Hepatocyte (in vitro differentiated cells): ENCODE measurements around the gene SIM2. TPM values are rescaled to one million over a fixed set of nuclear protein-coding genes. Genes with fewer than 3 reads are reported as not detected.

Source experiments
- DNase-seq: peaks from one replicate; pipeline ENCODE4 v3.0.0-alpha.2; 2016; ENCODE audit warnings: low spot score
- H2AFZ ChIP-seq: fragments of 200-600 bp; sonication (generic); 2 replicates; pipeline ENCODE4 v1.6.0; 2016; ENCODE audit warnings: antibody characterized with exemption, mild to moderate bottlenecking
- H3K27ac ChIP-seq: fragments of 200-600 bp; sonication (generic); 2 replicates; pipeline ENCODE4 v1.5.1; 2016; ENCODE audit warnings: mild to moderate bottlenecking
- H3K27me3 ChIP-seq: fragments of 200-600 bp; sonication (generic); 2 replicates; pipeline ENCODE4 v1.6.1; 2016
- H3K36me3 ChIP-seq: fragments of 200-600 bp; sonication (generic); replicated peaks from 2 replicates; pipeline ENCODE4 v1.5.1; 2016; ENCODE audit warnings: low read depth; ENCODE audit not compliant: insufficient read depth
- H3K4me1 ChIP-seq: fragments of 200-600 bp; sonication (generic); 2 replicates; pipeline ENCODE4 v1.5.1; 2016; ENCODE audit warnings: mild to moderate bottlenecking, moderate library complexity; ENCODE audit not compliant: insufficient read depth
- H3K4me2 ChIP-seq: fragments of 200-600 bp; sonication (generic); 2 replicates; pipeline ENCODE4 v1.6.0; 2016
- H3K4me3 ChIP-seq: fragments of 200-600 bp; sonication (generic); 2 replicates; pipeline ENCODE4 v1.5.1; 2016; ENCODE audit warnings: mild to moderate bottlenecking
- H3K79me2 ChIP-seq: fragments of 200-600 bp; sonication (generic); 2 replicates; pipeline ENCODE4 v1.6.0; 2017; ENCODE audit warnings: mild to moderate bottlenecking
- H3K9me2 ChIP-seq: fragments of 200-600 bp; sonication (generic); replicated peaks from 2 replicates; pipeline ENCODE4 v1.6.0; 2017; ENCODE audit warnings: mild to moderate bottlenecking; ENCODE audit not compliant: insufficient read depth
- H3K9me3 ChIP-seq: fragments of 200-600 bp; sonication (generic); 2 replicates; pipeline ENCODE4 v1.5.1; 2016; ENCODE audit warnings: low read depth, mild to moderate bottlenecking
- H4K20me1 ChIP-seq: fragments of 200-600 bp; sonication (generic); 2 replicates; pipeline ENCODE4 v1.6.0; 2016; ENCODE audit warnings: mild to moderate bottlenecking; ENCODE audit not compliant: insufficient read depth, poor library complexity, severe bottlenecking
- EZH2 ChIP-seq: fragments of 200-600 bp; sonication (generic); IDR thresholded peaks from 2 replicates; pipeline ENCODE4 v1.6.1; 2016; ENCODE audit warnings: antibody characterized with exemption, mild to moderate bottlenecking, borderline replicate concordance
- EZH2phosphoT487 ChIP-seq: fragments of 200-600 bp; sonication (generic); IDR thresholded peaks from one replicate; pipeline ENCODE4 v1.6.1; 2018; ENCODE audit warnings: antibody characterized with exemption, mild to moderate bottlenecking, low read depth, moderate library complexity; ENCODE audit not compliant: unreplicated experiment, severe bottlenecking
- WGBS: methylation state at CpG from one replicate; pipeline ENCODE4 v1.1.6; 2016; ENCODE audit warnings: low lambda C conversion rate; ENCODE audit errors: missing lambda C conversion rate; 5-methylcytosine and 5-hydroxymethylcytosine counted together
- polyA plus RNA-seq: library from polyadenylated mRNA; unstranded; fragments of >200 nt; fragmentation: Nextera tagmentation; extraction: Ambion mirVana; gene quantifications from 2 replicates; pipeline ENCODE4 v1.2.1, GENCODE V29; 2016
- total RNA-seq: library from RNA; depleted of rRNA; stranded (reverse); fragments of >200 nt; gene quantifications from 2 replicates; pipeline ENCODE4 v1.2.3, GENCODE V29; 2014
- TF ChIP-seq, protein P1 (sequence below): fragments of 200-600 bp; sonication (generic); IDR thresholded peaks from 2 replicates; pipeline ENCODE4 v1.5.1; 2016; ENCODE audit warnings: antibody characterized with exemption, mild to moderate bottlenecking; ENCODE audit not compliant: poor library complexity

Gene SIM2
- total and polyA plus RNA-seq, 2 experiments from 2014 or later, result 0.20 to 0.35 TPM

- no peak for DNase-seq
- Histone ChIP-seq H4K20me1 (no peaks in the 10 kb centered on the region), H3K4me3 (no peak overlapping the region), H3K27ac (no peak overlapping the region), H3K36me3 (no peaks in the 10 kb centered on the region), H3K9me3 (no peaks in the 10 kb centered on the region), H3K9me2 (no peaks in the 10 kb centered on the region), H3K79me2 (no peaks in the 10 kb centered on the region), H3K27me3 (no peaks in the 10 kb centered on the region), H2AFZ (no peak overlapping the region), H3K4me1 (no peaks in the 10 kb centered on the region), H3K4me2 (no peak overlapping the region)
- WGBS, result 80% methylated on average over 10 of the region's 10 CpGs
- TF ChIP-seq, protein P1, sequence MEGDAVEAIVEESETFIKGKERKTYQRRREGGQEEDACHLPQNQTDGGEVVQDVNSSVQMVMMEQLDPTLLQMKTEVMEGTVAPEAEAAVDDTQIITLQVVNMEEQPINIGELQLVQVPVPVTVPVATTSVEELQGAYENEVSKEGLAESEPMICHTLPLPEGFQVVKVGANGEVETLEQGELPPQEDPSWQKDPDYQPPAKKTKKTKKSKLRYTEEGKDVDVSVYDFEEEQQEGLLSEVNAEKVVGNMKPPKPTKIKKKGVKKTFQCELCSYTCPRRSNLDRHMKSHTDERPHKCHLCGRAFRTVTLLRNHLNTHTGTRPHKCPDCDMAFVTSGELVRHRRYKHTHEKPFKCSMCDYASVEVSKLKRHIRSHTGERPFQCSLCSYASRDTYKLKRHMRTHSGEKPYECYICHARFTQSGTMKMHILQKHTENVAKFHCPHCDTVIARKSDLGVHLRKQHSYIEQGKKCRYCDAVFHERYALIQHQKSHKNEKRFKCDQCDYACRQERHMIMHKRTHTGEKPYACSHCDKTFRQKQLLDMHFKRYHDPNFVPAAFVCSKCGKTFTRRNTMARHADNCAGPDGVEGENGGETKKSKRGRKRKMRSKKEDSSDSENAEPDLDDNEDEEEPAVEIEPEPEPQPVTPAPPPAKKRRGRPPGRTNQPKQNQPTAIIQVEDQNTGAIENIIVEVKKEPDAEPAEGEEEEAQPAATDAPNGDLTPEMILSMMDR, result no peak
- TF ChIP-seq EZH2phosphoT487 (no peak), EZH2 (no peak)
Measured at GRCh38 chr21:36776981-36777617, 78.2 kb downstream of the SIM2 start.

DNA sequence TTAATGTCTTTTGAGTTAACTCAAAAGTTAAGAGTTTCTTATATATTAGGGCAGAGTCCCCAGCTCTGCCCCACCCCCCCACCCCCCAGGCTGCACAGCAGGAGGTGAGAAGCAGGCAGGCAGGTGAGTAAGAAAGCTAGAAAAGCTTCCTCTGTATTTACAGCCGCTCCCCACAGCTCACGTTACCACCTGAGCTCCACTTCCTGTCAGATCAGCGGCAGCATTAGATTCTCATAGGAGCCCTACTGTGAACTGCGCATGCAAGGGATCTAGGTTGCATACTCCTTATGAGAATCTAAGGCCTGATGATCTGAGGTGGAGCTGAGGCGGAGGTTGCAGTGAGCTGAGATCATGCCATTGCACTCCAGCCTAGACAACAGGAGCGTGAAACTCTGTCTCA lies 81.9 kb downstream of the SIM2 start:
- no peak for DNase-seq
- no peaks in the 10 kb centered on the region for H3K79me2 ChIP-seq
- WGBS, result 81% methylated on average over 6 of the region's 6 CpGs
- no peak overlapping the region for H3K4me2 ChIP-seq
- H3K9me3 ChIP-seq, result no peaks in the 10 kb centered on the region
- H3K9me2 ChIP-seq, result no peaks in the 10 kb centered on the region
- no peak overlapping the region for H3K27ac ChIP-seq
- no peaks in the 10 kb centered on the region for H3K27me3 ChIP-seq
- H4K20me1 ChIP-seq, result no peaks in the 10 kb centered on the region
- no peak overlapping the region for H2AFZ ChIP-seq
- TF ChIP-seq EZH2 (no peak), EZH2phosphoT487 (no peak)
- TF ChIP-seq, protein P1, result no peak
- no peak overlapping the region for H3K4me3 ChIP-seq
- no peaks in the 10 kb centered on the region for H3K36me3 ChIP-seq
- peaks cover 5% of the 10 kb centered on the region for H3K4me1 ChIP-seq

DNA sequence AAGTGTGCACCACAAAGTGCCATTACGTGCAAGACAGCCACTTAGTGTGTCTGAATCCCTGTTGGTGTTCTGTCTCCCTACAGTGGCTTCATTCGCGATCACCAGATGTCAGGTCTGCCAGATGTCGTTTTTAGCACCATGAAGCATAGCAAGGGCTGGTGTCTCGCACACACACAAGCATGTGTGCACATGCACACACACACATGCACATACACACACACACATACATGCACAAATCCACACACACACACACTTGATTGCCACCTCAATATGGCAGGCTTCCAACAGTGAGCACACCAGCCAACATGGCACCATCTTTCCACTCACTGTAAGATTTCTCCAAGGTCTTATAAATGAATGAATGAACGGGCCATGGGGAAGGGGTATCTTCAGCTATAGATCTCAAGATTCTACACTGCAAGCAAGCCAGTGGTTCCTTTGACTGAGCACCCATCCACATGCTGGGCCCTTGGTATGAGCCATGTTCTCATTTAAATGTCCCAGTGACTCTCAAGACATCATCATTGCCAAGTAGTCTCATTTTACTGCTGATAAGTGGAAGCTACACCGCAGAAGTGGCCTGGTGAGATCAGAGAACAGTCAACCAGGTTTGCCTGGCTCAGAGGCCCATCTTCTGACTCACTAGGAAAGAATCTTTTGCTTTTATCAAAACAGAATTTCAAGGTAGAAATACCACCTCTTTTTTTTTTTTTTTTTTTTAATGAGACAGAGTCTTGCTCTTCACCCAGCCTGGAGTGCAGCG lies 84.9 kb downstream of the SIM2 start:
- no peak overlapping the region for H3K4me3 ChIP-seq
- WGBS, result 85% methylated on average over 8 of the region's 8 CpGs
- TF ChIP-seq, protein P1, result no peak
- TF ChIP-seq EZH2phosphoT487, result no peak
- H2AFZ ChIP-seq, result no peak overlapping the region
- no peak overlapping the region for H3K4me2 ChIP-seq
- no peaks in the 10 kb centered on the region for H3K9me2 ChIP-seq
- DNase-seq, result peak; percentile 71
- peak overlapping the region; percentile 85 for H3K27ac ChIP-seq
- H3K9me3 ChIP-seq, result no peaks in the 10 kb centered on the region
- H3K27me3 ChIP-seq, result no peaks in the 10 kb centered on the region
- no peaks in the 10 kb centered on the region for H3K36me3 ChIP-seq
- no peaks in the 10 kb centered on the region for H3K79me2 ChIP-seq
- H3K4me1 ChIP-seq, result peaks cover 11% of the 10 kb centered on the region
- no peaks in the 10 kb centered on the region for H4K20me1 ChIP-seq
